ENCODE results near the gene ZNF521. TPM values are rescaled to one million over a fixed set of nuclear protein-coding genes. Genes with fewer than 3 reads are reported as not detected.

ZNF521 gene
- total and polyA plus RNA-seq, 10 of the 15 experiments (the other 5 are each of a cell fraction or from before 2014, with no cell fraction given), result 0.02 to 0.05 (median 0.04) TPM; not detected in 6

DNA sequence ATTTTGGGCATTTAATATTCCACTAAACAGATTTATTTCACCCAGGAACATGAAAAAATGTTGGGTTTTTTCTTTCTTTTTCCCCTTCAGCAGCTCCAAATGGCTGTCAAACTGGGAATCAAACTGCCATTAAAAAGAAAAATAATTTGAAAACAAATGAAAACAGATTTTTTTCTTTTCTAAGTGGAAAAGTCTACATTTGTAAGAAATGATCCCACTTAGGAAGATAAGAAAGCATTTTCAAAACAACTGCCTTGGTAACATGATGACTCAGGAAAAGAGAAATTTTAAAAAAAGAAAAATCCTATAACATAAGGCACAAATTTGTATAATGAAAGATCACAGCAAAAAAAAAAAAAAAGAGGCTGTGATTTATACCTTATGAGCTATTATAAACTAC is 20.0 kb downstream of the ZNF521 start (continued):
- TF ChIP-seq, protein P1, sequence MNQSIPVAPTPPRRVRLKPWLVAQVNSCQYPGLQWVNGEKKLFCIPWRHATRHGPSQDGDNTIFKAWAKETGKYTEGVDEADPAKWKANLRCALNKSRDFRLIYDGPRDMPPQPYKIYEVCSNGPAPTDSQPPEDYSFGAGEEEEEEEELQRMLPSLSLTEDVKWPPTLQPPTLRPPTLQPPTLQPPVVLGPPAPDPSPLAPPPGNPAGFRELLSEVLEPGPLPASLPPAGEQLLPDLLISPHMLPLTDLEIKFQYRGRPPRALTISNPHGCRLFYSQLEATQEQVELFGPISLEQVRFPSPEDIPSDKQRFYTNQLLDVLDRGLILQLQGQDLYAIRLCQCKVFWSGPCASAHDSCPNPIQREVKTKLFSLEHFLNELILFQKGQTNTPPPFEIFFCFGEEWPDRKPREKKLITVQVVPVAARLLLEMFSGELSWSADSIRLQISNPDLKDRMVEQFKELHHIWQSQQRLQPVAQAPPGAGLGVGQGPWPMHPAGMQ (IDR thresholded peaks at IDR 0.05; ENCODE audit: borderline replicate concordance), result no peak
- TF ChIP-seq, protein P2, sequence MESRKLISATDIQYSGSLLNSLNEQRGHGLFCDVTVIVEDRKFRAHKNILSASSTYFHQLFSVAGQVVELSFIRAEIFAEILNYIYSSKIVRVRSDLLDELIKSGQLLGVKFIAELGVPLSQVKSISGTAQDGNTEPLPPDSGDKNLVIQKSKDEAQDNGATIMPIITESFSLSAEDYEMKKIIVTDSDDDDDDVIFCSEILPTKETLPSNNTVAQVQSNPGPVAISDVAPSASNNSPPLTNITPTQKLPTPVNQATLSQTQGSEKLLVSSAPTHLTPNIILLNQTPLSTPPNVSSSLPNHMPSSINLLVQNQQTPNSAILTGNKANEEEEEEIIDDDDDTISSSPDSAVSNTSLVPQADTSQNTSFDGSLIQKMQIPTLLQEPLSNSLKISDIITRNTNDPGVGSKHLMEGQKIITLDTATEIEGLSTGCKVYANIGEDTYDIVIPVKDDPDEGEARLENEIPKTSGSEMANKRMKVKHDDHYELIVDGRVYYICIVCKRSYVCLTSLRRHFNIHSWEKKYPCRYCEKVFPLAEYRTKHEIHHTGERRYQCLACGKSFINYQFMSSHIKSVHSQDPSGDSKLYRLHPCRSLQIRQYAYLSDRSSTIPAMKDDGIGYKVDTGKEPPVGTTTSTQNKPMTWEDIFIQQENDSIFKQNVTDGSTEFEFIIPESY (IDR thresholded peaks at IDR 0.05), result no peak
- TF ChIP-seq STAT1 (conservative IDR thresholded peaks at IDR 0.05) (no peak), CBX5 (IDR thresholded peaks at IDR 0.05; ENCODE audit: low read depth) (no peak), NFYA (IDR thresholded peaks at IDR 0.05; ENCODE audit: borderline replicate concordance, low read depth, low read length) (no peak)

DNA sequence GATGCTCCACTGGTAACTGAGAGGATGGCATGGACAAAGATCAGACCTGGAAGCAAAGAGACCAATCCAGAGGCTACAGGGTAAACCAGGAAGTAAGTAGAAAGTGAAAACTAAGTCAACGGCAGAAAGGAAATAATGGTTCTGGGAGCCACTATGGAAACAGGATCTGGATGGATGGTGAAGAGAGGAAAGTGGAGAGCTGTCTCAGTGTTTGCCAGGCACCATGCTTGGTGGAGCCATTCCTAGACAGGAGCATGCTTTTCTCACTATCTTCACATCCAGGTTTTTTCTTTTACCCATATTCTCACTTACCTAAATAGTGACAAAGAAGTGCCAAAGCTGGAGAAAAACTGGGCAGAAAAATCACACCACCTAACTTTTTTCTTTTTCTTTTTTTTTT is 22.2 kb downstream of the ZNF521 start:
- no peaks in the 10 kb centered on the region for H3K4me1 ChIP-seq (ENCODE audit: control insufficient read depth, insufficient read depth, low read length)
- ATAC-seq (no peak), DNase-seq (ENCODE audit: low read depth, low spot score) (no peak), FAIRE-seq (no peak)
- ChIA-PET CTCF (no interaction called here), POLR2A (no interaction called here), RAD21 (ENCODE audit: unreplicated experiment) (no interaction called here), SMC1A (ENCODE audit: uncharacterized antibody, unreplicated experiment) (no interaction called here)
- no peak overlapping the region for H3K9ac ChIP-seq (ENCODE audit: control insufficient read depth, insufficient read depth, low read length)
- BruUV-seq (replicated peaks), result no TSS peak
- H3K27ac ChIP-seq (ENCODE audit: control insufficient read depth, insufficient read depth), result no peak overlapping the region
- no peaks in the 10 kb centered on the region for H3K79me2 ChIP-seq (ENCODE audit: control insufficient read depth, insufficient read depth, low read length)
- H4K20me1 ChIP-seq (ENCODE audit: control insufficient read depth, insufficient read depth), result no peaks in the 10 kb centered on the region
- H3K4me3 ChIP-seq, result no peak overlapping the region
- no peaks in the 10 kb centered on the region for H3K9me3 ChIP-seq (replicated peaks; ENCODE audit: control insufficient read depth, insufficient read depth, low read length)
- intact Hi-C loops (cut with micrococcal nuclease; ENCODE audit: unreplicated experiment) (no loop called here), in situ Hi-C loops (cut with MboI) (no loop called here)
- WGBS (ENCODE audit: insufficient coverage, insufficient replicate concordance, low lambda C conversion rate, missing lambda C conversion rate), result 55% methylated on average over 1 of the region's 1 CpG
- no peaks in the 10 kb centered on the region for H3K36me3 ChIP-seq (ENCODE audit: control insufficient read depth in 2 of 2, insufficient read depth in 2 of 2, low read length in 1 of 2)
- no peak overlapping the region for H2AFZ ChIP-seq (ENCODE audit: control insufficient read depth, low read depth, low read length)
- H3K4me2 ChIP-seq (ENCODE audit: control insufficient read depth, insufficient read depth), result no peak overlapping the region
- H3K27me3 ChIP-seq (replicated peaks in 1 of 2; ENCODE audit: control insufficient read depth in 2 of 2, insufficient read depth in 2 of 2, low read length in 1 of 2), result no peaks in the 10 kb centered on the region
- TF ChIP-seq IKZF1 (conservative IDR thresholded peaks at IDR 0.05) (no peak), BACH1 (IDR thresholded peaks at IDR 0.05; ENCODE audit: borderline replicate concordance) (no peak), NFXL1 (IDR thresholded peaks at IDR 0.05; ENCODE audit: borderline replicate concordance) (no peak), BHLHE40 (IDR thresholded peaks at IDR 0.05; ENCODE audit: borderline replicate concordance in 1 of 2, low read depth in 2 of 2, low read length in 1 of 2) (no peak), ZNF24 (IDR thresholded peaks at IDR 0.05) (no peak), HDAC6 (IDR thresholded peaks at IDR 0.05; ENCODE audit: unreplicated experiment) (no peak), TCF12 (IDR thresholded peaks at IDR 0.05; ENCODE audit: low read depth, low read length) (no peak), RFX5 (IDR thresholded peaks at IDR 0.05; ENCODE audit: low read depth, low read length) (no peak), NR2F1 (conservative IDR thresholded peaks at IDR 0.05) (no peak), RELA (IDR thresholded peaks at IDR 0.05; ENCODE audit: borderline replicate concordance, partially characterized antibody) (no peak), CBFB (IDR thresholded peaks at IDR 0.05; ENCODE audit: low read depth) (no peak)
- TF ChIP-seq, protein P3, sequence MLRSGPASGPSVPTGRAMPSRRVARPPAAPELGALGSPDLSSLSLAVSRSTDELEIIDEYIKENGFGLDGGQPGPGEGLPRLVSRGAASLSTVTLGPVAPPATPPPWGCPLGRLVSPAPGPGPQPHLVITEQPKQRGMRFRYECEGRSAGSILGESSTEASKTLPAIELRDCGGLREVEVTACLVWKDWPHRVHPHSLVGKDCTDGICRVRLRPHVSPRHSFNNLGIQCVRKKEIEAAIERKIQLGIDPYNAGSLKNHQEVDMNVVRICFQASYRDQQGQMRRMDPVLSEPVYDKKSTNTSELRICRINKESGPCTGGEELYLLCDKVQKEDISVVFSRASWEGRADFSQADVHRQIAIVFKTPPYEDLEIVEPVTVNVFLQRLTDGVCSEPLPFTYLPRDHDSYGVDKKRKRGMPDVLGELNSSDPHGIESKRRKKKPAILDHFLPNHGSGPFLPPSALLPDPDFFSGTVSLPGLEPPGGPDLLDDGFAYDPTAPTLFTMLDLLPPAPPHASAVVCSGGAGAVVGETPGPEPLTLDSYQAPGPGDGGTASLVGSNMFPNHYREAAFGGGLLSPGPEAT (IDR thresholded peaks at IDR 0.05; ENCODE audit: low read depth), result no peak
- TF ChIP-seq, protein P4, sequence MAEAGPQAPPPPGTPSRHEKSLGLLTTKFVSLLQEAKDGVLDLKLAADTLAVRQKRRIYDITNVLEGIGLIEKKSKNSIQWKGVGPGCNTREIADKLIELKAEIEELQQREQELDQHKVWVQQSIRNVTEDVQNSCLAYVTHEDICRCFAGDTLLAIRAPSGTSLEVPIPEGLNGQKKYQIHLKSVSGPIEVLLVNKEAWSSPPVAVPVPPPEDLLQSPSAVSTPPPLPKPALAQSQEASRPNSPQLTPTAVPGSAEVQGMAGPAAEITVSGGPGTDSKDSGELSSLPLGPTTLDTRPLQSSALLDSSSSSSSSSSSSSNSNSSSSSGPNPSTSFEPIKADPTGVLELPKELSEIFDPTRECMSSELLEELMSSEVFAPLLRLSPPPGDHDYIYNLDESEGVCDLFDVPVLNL (IDR thresholded peaks at IDR 0.05; ENCODE audit: low read depth, low read length), result no peak
